GM18526 (cell line): ENCODE measurements around the gene MLX.

Experiments used
- POLR2A ChIP-seq: IDR thresholded peaks from 3 replicates; pipeline ENCODE4 v1.6.1; 2011; ENCODE audit not compliant: insufficient read length; ENCODE audit errors: extremely low read depth

Gene MLX

GRCh38 chr17:42584880-42585279 is 18.0 kb downstream of the MLX start:
- TF ChIP-seq POLR2A, result no peak

GRCh38 chr17:42585353-42585752 is 18.5 kb downstream of the MLX start:
- TF ChIP-seq POLR2A, result no peak

GRCh38 chr17:42586514-42587230 is 19.8 kb downstream of the MLX start:
- no peak for TF ChIP-seq POLR2A

- no peak for TF ChIP-seq POLR2A
Measured at GRCh38 chr17:42590886-42591285, 24.0 kb downstream of the MLX start.

- no peak for TF ChIP-seq POLR2A
Measured at GRCh38 chr17:42591411-42591810, 24.5 kb downstream of the MLX start.

GRCh38 chr17:42596386-42596785 is 29.5 kb downstream of the MLX start:
- TF ChIP-seq POLR2A, result no peak

GRCh38 chr17:42598905-42599304 is 32.0 kb downstream of the MLX start:
- no peak for TF ChIP-seq POLR2A

GRCh38 chr17:42603318-42603717 is 36.4 kb downstream of the MLX start:
- no peak for TF ChIP-seq POLR2A

GRCh38 chr17:42607769-42608168 is 40.9 kb downstream of the MLX start:
- no peak for TF ChIP-seq POLR2A

- no peak for TF ChIP-seq POLR2A
Measured at GRCh38 chr17:42608305-42609181, 41.6 kb downstream of the MLX start.

- peak; percentile 81 for TF ChIP-seq POLR2A
Measured at GRCh38 chr17:42609182-42609813, 42.4 kb downstream of the MLX start, which contains the start of the genes RETREG3 and TUBG1. Gene RETREG3 (minus strand): TSS chr17:42609374. CDS start chr17:42609324, 50 bp downstream. Gene TUBG1 (plus strand): TSS chr17:42609683. CDS start chr17:42609738, 55 bp downstream.

- TF ChIP-seq POLR2A, result no peak
Measured at GRCh38 chr17:42612013-42612412, 45.1 kb downstream of the MLX start.

GRCh38 chr17:42613699-42614295 is 46.9 kb downstream of the MLX start:
- no peak for TF ChIP-seq POLR2A

- peak; percentile 55 for TF ChIP-seq POLR2A
Measured at GRCh38 chr17:42617956-42618431, 51.1 kb downstream of the MLX start.
